HUES6 (cell line): ENCODE measurements around the gene PLCB2.
A peak's percentile ranks its signal among the peaks of the same experiment; 100 is the strongest.

Source experiments
- H3K27ac ChIP-seq: 2 replicates; pipeline ENCODE4 v1.7.0; 2013; ENCODE audit warnings: low read depth, mild to moderate bottlenecking, low read length, inconsistent platforms
- H3K27me3 ChIP-seq: 2 replicates; pipeline ENCODE4 v1.6.1; 2013; ENCODE audit warnings: low read length; ENCODE audit not compliant: control insufficient read depth, insufficient read depth
- H3K36me3 ChIP-seq: 2 replicates; pipeline ENCODE4 v1.6.1; 2013; ENCODE audit warnings: low read length; ENCODE audit not compliant: control insufficient read depth, insufficient read depth
- H3K4me1 ChIP-seq: 2 replicates; pipeline ENCODE4 v1.6.1; 2013; ENCODE audit warnings: low read length; ENCODE audit not compliant: control insufficient read depth, insufficient read depth
- H3K4me3 ChIP-seq: 2 replicates; pipeline ENCODE4 v1.5.1; 2013; ENCODE audit warnings: low read depth, low read length
- H3K9ac ChIP-seq: one replicate; pipeline ENCODE4 v1.6.1; 2013; ENCODE audit warnings: mild to moderate bottlenecking, low read length
- H3K9me3 ChIP-seq: 2 replicates; pipeline ENCODE4 v1.6.1; 2013; ENCODE audit warnings: low read depth, low read length; ENCODE audit not compliant: control insufficient read depth, insufficient read depth

PLCB2 gene

GRCh38 chr15:40253167-40253790, 54.5 kb downstream of the PLCB2 start:
- H3K27ac ChIP-seq = no peak overlapping the region
- H3K4me1 ChIP-seq = peaks cover 24% of the 10 kb centered on the region
- H3K36me3 ChIP-seq = no peaks in the 10 kb centered on the region
- H3K9me3 ChIP-seq = no peaks in the 10 kb centered on the region
- peaks cover 53% of the 10 kb centered on the region for H3K27me3 ChIP-seq
- peak overlapping the region; percentile 62 for H3K4me3 ChIP-seq
- H3K9ac ChIP-seq = peak overlapping the region; percentile 13

DNA sequence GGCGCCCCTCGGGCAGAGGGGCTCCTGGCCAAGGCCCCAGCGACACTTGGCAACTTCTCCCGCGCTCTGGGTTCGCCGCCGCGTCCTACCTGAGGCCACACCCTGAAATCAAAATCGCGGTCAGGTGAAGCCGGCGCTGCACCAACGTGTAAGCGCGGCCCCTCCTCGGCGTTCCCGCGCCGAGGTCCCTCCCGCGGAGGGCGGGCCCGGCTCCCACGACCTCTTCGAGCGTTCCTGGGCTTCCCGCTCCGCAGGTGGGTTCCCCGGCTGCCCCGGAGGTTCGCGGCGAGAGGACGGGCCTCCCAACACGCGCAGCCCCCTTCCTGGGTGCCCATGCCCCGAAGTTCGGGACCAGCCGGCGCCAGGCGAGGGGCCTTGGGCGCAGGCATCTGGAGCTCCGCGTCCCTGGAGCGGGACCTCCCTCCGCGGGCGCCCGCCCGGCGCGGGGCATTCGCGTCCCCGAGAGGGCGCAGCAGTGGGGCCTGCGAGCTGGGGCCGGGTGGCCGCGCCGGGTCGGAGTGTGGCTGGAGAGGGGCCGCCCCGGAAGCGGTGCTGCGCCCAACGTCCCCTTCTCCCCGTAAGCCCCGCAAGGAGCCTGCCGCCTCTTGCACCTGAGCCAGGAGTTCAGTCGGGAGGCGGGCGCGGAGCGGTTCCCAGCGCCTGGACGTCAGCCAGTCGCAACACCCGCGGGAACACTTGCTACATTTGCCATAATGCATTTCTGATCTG, 55.1 kb downstream of the PLCB2 start:
- H3K27me3 ChIP-seq = peaks cover 57% of the 10 kb centered on the region
- peaks cover 17% of the 10 kb centered on the region for H3K4me1 ChIP-seq
- H3K27ac ChIP-seq = no peak overlapping the region
- H3K4me3 ChIP-seq = peak overlapping the region; percentile 62
- H3K36me3 ChIP-seq = no peaks in the 10 kb centered on the region
- peak overlapping the region; percentile 59 for H3K9ac ChIP-seq
- H3K9me3 ChIP-seq = no peaks in the 10 kb centered on the region

- peaks cover 57% of the 10 kb centered on the region for H3K27me3 ChIP-seq
- H3K36me3 ChIP-seq = no peaks in the 10 kb centered on the region
- H3K9me3 ChIP-seq = no peaks in the 10 kb centered on the region
- peaks cover 12% of the 10 kb centered on the region for H3K4me1 ChIP-seq
- H3K4me3 ChIP-seq = peak overlapping the region; percentile 62
- H3K9ac ChIP-seq = no peak overlapping the region
- no peak overlapping the region for H3K27ac ChIP-seq
Measured at GRCh38 chr15:40252141-40252437, 55.6 kb downstream of the PLCB2 start.

DNA sequence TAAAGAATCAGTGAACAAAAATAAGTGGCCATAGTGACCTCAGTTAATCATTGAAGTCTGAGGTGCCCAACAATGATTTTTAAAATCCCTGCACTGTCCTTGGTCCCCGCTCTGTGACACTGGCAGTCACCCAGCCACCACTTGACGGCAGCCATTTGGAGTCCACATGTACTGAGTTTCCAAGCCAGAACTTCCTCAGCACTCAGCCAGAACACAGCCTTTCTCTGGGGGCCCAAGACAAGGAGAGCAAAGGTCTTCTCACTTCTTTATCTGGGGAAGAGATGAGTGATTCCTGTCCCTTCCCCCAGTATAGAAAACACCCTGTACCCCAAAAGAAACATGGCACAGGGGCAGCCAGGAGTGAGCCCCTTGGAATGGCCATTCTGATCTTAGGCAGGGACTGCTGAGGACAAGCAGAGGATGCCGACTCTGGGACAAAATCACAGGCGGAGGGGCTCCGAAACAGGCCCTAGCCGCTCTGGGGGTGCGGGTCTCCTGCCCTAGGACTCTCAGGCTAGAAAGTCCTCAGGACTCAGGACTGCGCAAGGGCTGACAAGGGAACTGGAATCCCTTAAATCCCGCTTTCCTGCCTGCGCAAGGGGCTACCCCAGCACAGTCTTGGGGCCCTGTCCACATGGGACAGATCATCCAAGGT, 56.1 kb downstream of the PLCB2 start:
- Histone ChIP-seq H3K27ac (no peak overlapping the region), H3K9me3 (no peaks in the 10 kb centered on the region), H3K9ac (no peak overlapping the region), H3K4me1 (peaks cover 9% of the 10 kb centered on the region), H3K36me3 (no peaks in the 10 kb centered on the region), H3K27me3 (peaks cover 57% of the 10 kb centered on the region), H3K4me3 (peak overlapping the region; percentile 62)

DNA sequence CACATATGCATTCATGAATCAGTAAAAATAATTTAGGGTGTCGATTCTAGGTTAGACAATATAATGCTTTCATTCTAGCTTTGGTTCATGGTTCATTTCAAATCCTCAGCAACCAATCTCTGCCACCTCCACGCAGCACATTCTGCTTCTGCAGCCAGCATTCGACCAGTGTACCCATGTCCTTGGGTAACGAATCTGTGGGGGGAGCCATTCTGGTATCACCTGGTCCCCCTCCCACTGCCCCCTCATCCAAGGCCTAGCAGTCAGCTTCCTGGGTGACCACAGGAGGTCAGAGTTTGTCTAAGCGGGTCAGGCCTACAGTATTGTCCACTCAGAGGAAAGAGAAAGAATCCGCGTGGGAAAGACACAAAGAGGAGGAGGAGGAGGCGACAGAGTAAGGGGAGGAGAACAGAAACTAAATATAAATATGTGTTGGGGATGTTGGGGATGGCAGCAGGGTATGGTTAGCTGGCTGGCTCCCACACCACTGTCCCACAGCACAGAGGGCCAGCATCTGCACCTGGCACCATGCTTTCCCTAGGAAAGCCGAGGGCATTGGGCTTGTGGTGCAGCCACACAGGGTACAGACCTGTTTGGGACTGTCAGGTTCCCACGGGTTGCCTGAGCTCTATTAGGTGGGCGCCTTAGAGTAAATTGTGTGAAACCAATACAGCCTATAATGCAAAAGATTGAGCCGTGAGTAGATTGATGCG, 56.8 kb downstream of the PLCB2 start:
- H3K27me3 ChIP-seq = peaks cover 57% of the 10 kb centered on the region
- no peaks in the 10 kb centered on the region for H3K36me3 ChIP-seq
- H3K9ac ChIP-seq = no peak overlapping the region
- no peak overlapping the region for H3K27ac ChIP-seq
- H3K9me3 ChIP-seq = no peaks in the 10 kb centered on the region
- H3K4me3 ChIP-seq = no peak overlapping the region
- peaks cover 9% of the 10 kb centered on the region for H3K4me1 ChIP-seq

DNA sequence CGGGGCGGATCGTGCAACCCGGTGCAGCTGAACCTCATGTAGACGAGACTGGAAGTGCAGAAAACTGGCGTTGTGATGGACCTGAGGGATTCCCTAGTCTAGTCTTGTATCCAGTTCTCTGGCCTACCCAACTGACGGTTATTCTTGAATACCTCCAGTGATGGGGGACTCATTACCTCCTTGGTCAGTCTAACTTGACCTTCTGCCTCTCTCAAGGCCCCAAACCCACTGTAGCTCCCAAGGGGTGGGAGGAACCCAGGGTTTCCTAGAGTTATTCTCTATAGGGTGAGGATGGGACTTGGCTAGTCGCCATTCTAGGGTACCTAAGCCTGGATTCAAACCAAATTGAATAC, 57.5 kb downstream of the PLCB2 start:
- Histone ChIP-seq H3K27me3 (peaks cover 57% of the 10 kb centered on the region), H3K9me3 (no peaks in the 10 kb centered on the region), H3K27ac (no peak overlapping the region), H3K4me1 (peaks cover 14% of the 10 kb centered on the region), H3K36me3 (no peaks in the 10 kb centered on the region), H3K9ac (no peak overlapping the region), H3K4me3 (no peak overlapping the region)

DNA sequence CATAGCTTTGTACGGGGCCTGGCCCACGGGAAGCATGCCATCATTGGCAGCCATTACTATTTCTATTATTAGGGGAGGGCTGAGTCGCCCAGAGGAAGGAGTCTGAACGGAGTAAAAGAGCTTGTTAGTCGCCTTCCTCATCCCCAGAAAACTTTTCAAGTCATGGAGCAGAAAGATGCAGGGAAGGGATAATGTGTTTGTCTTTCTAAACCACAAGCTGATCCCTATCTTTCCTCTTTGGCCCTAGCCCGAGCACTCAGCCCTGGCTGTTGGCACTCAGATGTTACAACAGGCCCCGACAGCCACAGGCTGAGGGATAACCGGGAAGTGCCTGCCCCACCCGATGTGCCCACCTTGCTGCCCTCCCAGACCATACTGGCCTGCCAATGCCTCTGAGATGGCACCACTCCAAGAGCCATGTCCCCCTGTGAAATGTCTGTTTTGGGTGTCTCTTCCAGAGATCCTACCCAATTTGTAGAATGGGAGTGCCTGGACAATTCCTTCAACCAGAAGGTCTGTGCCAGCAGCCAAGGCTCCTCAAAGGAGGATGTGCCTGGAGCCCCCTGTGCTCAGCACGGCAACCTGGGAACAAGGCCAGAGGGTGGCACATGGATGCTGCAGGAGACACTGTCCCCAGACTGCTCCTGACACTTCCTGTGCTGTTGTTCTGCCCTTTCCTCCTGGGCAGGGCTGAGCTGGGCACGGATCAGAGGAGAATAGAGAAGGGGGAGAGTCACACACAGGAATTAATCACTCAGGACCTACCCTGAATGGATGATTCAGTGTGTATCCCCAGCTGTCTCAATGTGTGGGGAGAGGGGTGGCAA, 58.0 kb downstream of the PLCB2 start:
- peaks cover 18% of the 10 kb centered on the region for H3K4me1 ChIP-seq
- no peaks in the 10 kb centered on the region for H3K9me3 ChIP-seq
- H3K36me3 ChIP-seq = no peaks in the 10 kb centered on the region
- no peak overlapping the region for H3K4me3 ChIP-seq
- no peak overlapping the region for H3K9ac ChIP-seq
- no peak overlapping the region for H3K27ac ChIP-seq
- peaks cover 54% of the 10 kb centered on the region for H3K27me3 ChIP-seq

- peaks cover 39% of the 10 kb centered on the region for H3K27me3 ChIP-seq
Measured at GRCh38 chr15:40248006-40248783, 59.5 kb downstream of the PLCB2 start.

DNA sequence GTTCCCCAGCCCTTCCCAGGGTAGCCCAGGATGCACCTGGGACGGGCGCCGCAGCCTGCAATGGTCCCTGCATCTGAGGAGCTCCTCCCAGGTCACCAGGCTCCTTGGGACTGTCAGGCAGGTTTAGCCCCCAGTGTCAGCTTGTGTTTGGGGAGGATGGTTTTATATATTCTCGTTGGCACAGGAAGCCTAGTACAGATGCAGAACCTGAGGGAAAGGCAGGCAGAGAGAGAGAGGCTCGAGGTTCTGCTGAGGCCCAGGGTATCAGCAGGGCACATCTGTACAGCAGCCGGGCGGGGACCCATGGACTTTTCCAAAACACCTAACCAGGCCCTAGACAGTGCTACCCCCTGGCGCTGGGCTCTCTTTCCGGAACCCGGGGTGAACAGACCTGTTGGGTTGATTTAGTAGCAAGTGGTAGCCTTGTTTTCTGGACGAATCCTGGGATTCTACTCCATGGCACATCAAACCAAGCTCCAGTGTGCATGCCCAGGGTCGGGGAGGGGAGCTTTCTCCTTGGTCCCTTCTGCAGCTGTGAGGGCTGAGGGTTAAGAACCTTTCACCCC, 60.2 kb downstream of the PLCB2 start:
- Histone ChIP-seq H3K36me3 (no peaks in the 10 kb centered on the region), H3K4me3 (no peak overlapping the region), H3K27me3 (peaks cover 32% of the 10 kb centered on the region), H3K9ac (no peak overlapping the region), H3K4me1 (peaks cover 11% of the 10 kb centered on the region), H3K27ac (no peak overlapping the region), H3K9me3 (no peaks in the 10 kb centered on the region)

More at GRCh38 chr15:40248006-40248783, 59.5 kb downstream of the PLCB2 start:
- peaks cover 13% of the 10 kb centered on the region for H3K4me1 ChIP-seq
- H3K27ac ChIP-seq = no peak overlapping the region
- H3K9me3 ChIP-seq = no peaks in the 10 kb centered on the region
- no peak overlapping the region for H3K9ac ChIP-seq
- H3K4me3 ChIP-seq = no peak overlapping the region
- no peaks in the 10 kb centered on the region for H3K36me3 ChIP-seq
